CD4-positive, alpha-beta T cell (primary cell): ENCODE results near the gene C2CD4A. TPM values are rescaled to one million over a fixed set of nuclear protein-coding genes. Genes with fewer than 3 reads are reported as not detected.

Experiments used
- ATAC-seq: fragments of 200-7000 bp; cut with Tn5 transposase; one replicate; pipeline ENCODE4 v1.10.0; 2022; ENCODE audit warnings: mild to moderate bottlenecking; ENCODE audit not compliant: poor library complexity
- CTCF ChIA-PET: fragments of 350-600 bp; sonication (Branson Sonifier 250); formaldehyde crosslinking; loops from one replicate; lab custom pipeline; 2021; ENCODE audit warnings: antibody characterized with exemption, inconsistent platforms; lab: Charles Lee
- POLR2A ChIA-PET: fragments of 350-600 bp; sonication (Branson Sonifier 250); formaldehyde crosslinking; loops from one replicate; lab custom pipeline; 2021; ENCODE audit warnings: antibody characterized with exemption, inconsistent platforms; lab: Charles Lee
- DNase-seq, 14 experiments: peaks; one replicate each; pipeline ENCODE4 v3.0.0-alpha.2; 2013 to 2020; ENCODE audit warnings: mixed read lengths in 2 of 14
- H3K27ac ChIP-seq, 2 donors: one replicate each; pipeline versions ENCODE4 v1.5.1 to v1.7.0; 2013; ENCODE audit warnings: low read length in 2 of 2, low read depth in 1 of 2, mild to moderate bottlenecking in 1 of 2
- H3K27me3 ChIP-seq, 2 experiments: 1 replicate in 1 of 2; 2 replicates in 1 of 2; pipeline versions ENCODE4 v1.6.1 to v1.7.0; 2013; ENCODE audit warnings: low read length in 2 of 2, control low read depth in 1 of 2, mild to moderate bottlenecking in 1 of 2, moderate library complexity in 1 of 2; ENCODE audit not compliant: insufficient read depth in 2 of 2, control insufficient read depth in 1 of 2
- H3K36me3 ChIP-seq: one replicate; pipeline ENCODE4 v1.6.1; 2013; ENCODE audit warnings: low read length, control low read depth; ENCODE audit not compliant: insufficient read depth
- H3K4me1 ChIP-seq: one replicate; pipeline ENCODE4 v1.6.1; 2013; ENCODE audit warnings: low read length, control low read depth; ENCODE audit not compliant: insufficient read depth
- H3K4me3 ChIP-seq: one replicate; pipeline ENCODE4 v1.5.1; 2013; ENCODE audit warnings: mild to moderate bottlenecking, low read length, moderate library complexity
- H3K9me3 ChIP-seq, 2 experiments: 1 replicate in 1 of 2; 2 replicates in 1 of 2; pipeline versions ENCODE4 v1.6.1 to v1.7.0; 2013; ENCODE audit warnings: low read length in 2 of 2, mild to moderate bottlenecking in 2 of 2, control low read depth in 1 of 2, moderate library complexity in 1 of 2; ENCODE audit not compliant: control insufficient read depth in 1 of 2, insufficient read depth in 1 of 2
- H3K27ac Mint-ChIP-seq: one replicate; pipeline ENCODE4 v1.8.0; 2020; ENCODE audit warnings: mixed read lengths
- H3K27me3 Mint-ChIP-seq: one replicate; pipeline ENCODE4 v1.8.0; 2021; ENCODE audit warnings: mixed read lengths
- H3K36me3 Mint-ChIP-seq: one replicate; pipeline ENCODE4 v1.8.0; 2021; ENCODE audit warnings: low read depth, mixed read lengths
- H3K4me1 Mint-ChIP-seq: one replicate; pipeline ENCODE4 v1.8.0; 2021; ENCODE audit warnings: low read depth, mixed read lengths
- H3K4me3 Mint-ChIP-seq: one replicate; pipeline ENCODE4 v1.8.0; 2020; ENCODE audit warnings: mild to moderate bottlenecking, mixed read lengths
- H3K9me3 Mint-ChIP-seq: one replicate; pipeline ENCODE4 v1.8.0; 2020; ENCODE audit warnings: mixed read lengths
- CTCF ChIP-seq: fragments of 200-600 bp; IDR thresholded peaks from one replicate; pipeline ENCODE4 v1.8.0; 2022; ENCODE audit warnings: antibody characterized with exemption, mild to moderate bottlenecking
- intact Hi-C, 2 experiments: fragments of 100-400 bp; cut with DNase I in 1 of 2; cut with micrococcal nuclease in 1 of 2; formaldehyde crosslinking; loops; one replicate each; pipeline versions ENCODE4 v1.15.1 to v1.9.0; 2023 to 2025; cut with DNase I, micrococcal nuclease
- total RNA-seq, 174 experiments: library from RNA in 2 of 174; stranded (reverse) in 2 of 174; gene quantifications; one replicate each; pipeline ENCODE4 v1.2.3 and lab custom pipeline; 2021 to 2026

Gene C2CD4A
- total RNA-seq, 2 experiments from 2014 or later: 0.19 to 0.34 TPM

DNA sequence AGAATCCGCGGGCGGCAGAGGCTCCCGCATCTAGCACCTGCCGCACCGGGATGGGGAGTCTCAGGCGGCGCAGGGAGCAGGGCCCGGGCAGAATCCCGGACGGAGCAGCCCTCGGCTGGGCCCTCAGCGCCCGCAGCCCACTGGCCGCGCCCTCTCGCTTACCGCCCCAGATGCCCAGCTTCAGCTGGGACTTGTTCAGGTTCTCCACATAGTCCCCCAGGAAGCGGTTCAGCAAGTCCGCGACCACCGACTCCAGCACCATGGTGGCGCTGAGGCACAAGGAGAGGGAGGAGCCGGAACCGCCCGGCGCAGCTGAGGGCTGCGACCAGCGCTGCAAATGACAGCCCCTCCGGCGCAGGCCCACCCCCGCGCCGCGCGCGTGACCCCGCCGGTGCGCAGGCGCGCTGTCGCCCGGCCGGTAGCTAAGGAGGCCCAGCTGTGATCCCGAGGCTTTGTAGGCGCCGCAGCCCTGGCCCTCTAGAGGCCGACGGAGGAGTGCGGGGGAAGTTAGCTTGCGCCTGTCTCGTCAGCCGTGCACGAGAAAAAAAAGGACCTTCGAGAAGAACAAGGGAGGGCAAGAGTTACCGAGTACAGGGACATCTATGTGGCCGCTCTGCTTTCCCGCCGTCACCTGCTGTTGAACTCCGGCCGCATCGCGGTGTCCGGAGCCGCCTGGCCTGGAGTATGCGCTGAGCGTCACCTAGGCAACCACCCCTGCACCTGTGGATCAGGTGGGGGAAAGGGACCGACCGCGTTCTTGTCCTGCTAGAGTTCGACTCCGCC is 6.5 kb upstream of the C2CD4A start, which contains the start of gene VPS13C:
Gene VPS13C, minus strand, starts transcription at position 335 of the 783 bp plus-strand sequence. Its CDS starts 73 bp downstream, at position 262.
- intact Hi-C loops: no loop called here
- DNase-seq (peak; percentile 79 to 97 (median 88)), ATAC-seq (peak; percentile 79)

GRCh38 chr15:62060896-62061280 is 5.9 kb upstream of the C2CD4A start:
- Mint-ChIP-seq H3K9me3 (no peaks in the 10 kb centered on the region), H3K27me3 (no peaks in the 10 kb centered on the region), H3K4me1 (peaks cover 49% of the 10 kb centered on the region), H3K27ac (peak overlapping the region; percentile 88), H3K4me3 (peak overlapping the region; percentile 92), H3K36me3 (peaks cover 27% of the 10 kb centered on the region)
- Histone ChIP-seq H3K9me3 (no peaks in the 10 kb centered on the region), H3K27ac (peak overlapping the region; percentile 84 to 87), H3K4me1 (peaks cover 9% of the 10 kb centered on the region), H3K36me3 (no peaks in the 10 kb centered on the region), H3K27me3 (peaks cover under 1 to 7% of the 10 kb centered on the region in 2 experiments), H3K4me3 (peak overlapping the region; percentile 93)
- POLR2A ChIA-PET: interaction anchor here (0.9 to 1.8 kb wide), 12 partner anchors 8 to 174 kb away, joined by 3 to 11 read pairs (median 4); no protein-coding TSS in a partner anchor
- DNase-seq: peak in 1 of 14 experiments; percentile 74
- no peak for TF ChIP-seq CTCF
- CTCF ChIA-PET: interaction anchor here (0.8 to 2.0 kb wide), 10 partner anchors 9 to 88 kb away, joined by 3 to 13 read pairs (median 6); no protein-coding TSS in a partner anchor
- peak; percentile 39 for ATAC-seq
- intact Hi-C loops: no loop called here

More for the DNA sequence above, 6.5 kb upstream of the C2CD4A start, which contains the start of gene VPS13C:
- Histone ChIP-seq H3K27ac (peak within 1 kb of the TSS; percentile 84 to 87), H3K4me3 (peak within 1 kb of the TSS; percentile 93), H3K9me3 (no peaks in the 10 kb centered on the region), H3K27me3 (peaks cover 0 to 1% of the 10 kb centered on the region in 2 experiments), H3K36me3 (no peaks in the 10 kb centered on the region), H3K4me1 (peaks cover 9% of the 10 kb centered on the region)
- ChIA-PET CTCF (interaction anchor here (0.8 to 2.0 kb wide), 10 partner anchors 9 to 88 kb away, joined by 3 to 13 read pairs (median 6); no protein-coding TSS in a partner anchor), POLR2A (interaction anchor here (0.6 to 1.8 kb wide), 14 partner anchors 8 to 177 kb away, joined by 3 to 11 read pairs (median 4); no protein-coding TSS in a partner anchor)
- peak within 1 kb of the TSS; percentile 92 for H3K4me3 Mint-ChIP-seq
- TF ChIP-seq CTCF: peak; percentile 84
- H3K36me3 Mint-ChIP-seq: peaks cover 27% of the 10 kb centered on the region
- peaks cover 54% of the 10 kb centered on the region for H3K4me1 Mint-ChIP-seq
- H3K27ac Mint-ChIP-seq: peak within 1 kb of the TSS; percentile 88
- no peaks in the 10 kb centered on the region for H3K27me3 Mint-ChIP-seq
- H3K9me3 Mint-ChIP-seq: no peaks in the 10 kb centered on the region

DNA sequence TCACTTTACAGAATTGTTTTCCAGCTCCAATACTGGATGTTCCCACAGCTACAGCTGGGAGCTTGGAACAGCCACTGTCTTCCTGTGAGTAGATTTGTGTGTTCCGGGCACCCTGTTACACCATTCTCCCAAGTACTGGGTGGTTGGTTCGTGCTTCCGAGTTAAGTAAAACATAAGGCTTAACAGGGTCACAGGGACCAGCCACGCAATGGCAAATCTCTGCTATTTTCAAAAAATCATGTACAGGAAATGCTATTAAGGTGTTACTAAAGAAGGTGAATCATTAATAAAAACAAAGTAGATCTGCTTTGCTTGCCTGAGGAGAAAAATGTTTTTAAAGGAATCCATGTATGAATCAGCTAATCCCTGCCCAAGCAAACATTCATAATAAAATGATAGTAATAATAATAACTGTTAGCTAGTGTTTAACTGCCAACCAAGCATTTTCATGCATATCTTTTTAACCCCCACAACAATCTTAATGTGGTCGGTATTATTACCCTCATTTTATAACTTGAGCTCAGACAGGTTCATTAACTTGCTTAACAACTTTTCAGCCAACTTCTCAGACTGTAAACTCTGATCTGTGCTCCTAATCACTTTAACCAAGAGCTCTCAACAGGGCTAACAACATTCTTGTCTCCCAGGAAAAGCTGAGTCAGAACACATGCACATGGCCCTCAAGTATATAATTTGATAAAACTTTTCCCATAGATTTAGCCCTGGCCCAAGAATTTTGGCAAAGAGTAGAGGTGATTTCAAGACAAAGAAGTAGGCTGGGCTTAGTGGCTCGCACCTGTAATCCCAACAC is 2.7 kb upstream of the C2CD4A start:
- no peaks in the 10 kb centered on the region for H3K36me3 ChIP-seq
- H3K4me3 ChIP-seq: no peak overlapping the region
- Mint-ChIP-seq H3K9me3 (no peaks in the 10 kb centered on the region), H3K27me3 (peaks cover 22% of the 10 kb centered on the region), H3K27ac (no peak overlapping the region), H3K4me3 (no peak overlapping the region), H3K4me1 (peaks cover 49% of the 10 kb centered on the region), H3K36me3 (peaks cover 22% of the 10 kb centered on the region)
- POLR2A ChIA-PET: no interaction called here
- CTCF ChIA-PET: no interaction called here
- no peak overlapping the region for H3K27ac ChIP-seq
- DNase-seq (no peak), ATAC-seq (no peak)
- TF ChIP-seq CTCF: no peak
- H3K9me3 ChIP-seq: no peaks in the 10 kb centered on the region
- intact Hi-C loops: no loop called here
- H3K27me3 ChIP-seq: peaks cover 13 to 24% of the 10 kb centered on the region in 2 experiments
- H3K4me1 ChIP-seq: peaks cover 27% of the 10 kb centered on the region
